ENCODE data around the gene BTK.

Gene BTK

GRCh38 chrX:101397779-101398178 lies 11.8 kb upstream of the BTK start:
- TF ChIP-seq POLR2AphosphoS5 (IDR thresholded peaks at IDR 0.05; ENCODE audit: low read depth, low read length) (no peak), SPI1 (IDR thresholded peaks at IDR 0.05; ENCODE audit: low read depth, low read length) (no peak), POU2F2 (IDR thresholded peaks at IDR 0.05; ENCODE audit: low read depth, low read length) (no peak), POLR2A (IDR thresholded peaks at IDR 0.05; ENCODE audit: low read depth, low read length) (no peak), TAF1 (IDR thresholded peaks at IDR 0.05; ENCODE audit: low read depth, low read length) (no peak), PAX5 (IDR thresholded peaks at IDR 0.05; ENCODE audit: insufficient read depth, low read length, severe bottlenecking) (no peak)
- DNase-seq (ENCODE audit: insufficient read length, low spot score) (no peak), FAIRE-seq (no peak)

- DNase-seq (ENCODE audit: insufficient read length, low spot score) (no peak), FAIRE-seq (peak; percentile 16)
- no peak for TF ChIP-seq SPI1 (IDR thresholded peaks at IDR 0.05; ENCODE audit: low read depth, low read length)
- TF ChIP-seq TAF1 (IDR thresholded peaks at IDR 0.05; ENCODE audit: low read depth, low read length) = no peak
- TF ChIP-seq POU2F2 (IDR thresholded peaks at IDR 0.05; ENCODE audit: low read depth, low read length) = no peak
- no peak for TF ChIP-seq POLR2A (IDR thresholded peaks at IDR 0.05; ENCODE audit: low read depth, low read length)
- TF ChIP-seq PAX5 (IDR thresholded peaks at IDR 0.05; ENCODE audit: insufficient read depth, low read length, severe bottlenecking) = no peak
- no peak for TF ChIP-seq POLR2AphosphoS5 (IDR thresholded peaks at IDR 0.05; ENCODE audit: low read depth, low read length)
Observed at GRCh38 chrX:101395789-101396188, 9.8 kb upstream of the BTK start.

DNA sequence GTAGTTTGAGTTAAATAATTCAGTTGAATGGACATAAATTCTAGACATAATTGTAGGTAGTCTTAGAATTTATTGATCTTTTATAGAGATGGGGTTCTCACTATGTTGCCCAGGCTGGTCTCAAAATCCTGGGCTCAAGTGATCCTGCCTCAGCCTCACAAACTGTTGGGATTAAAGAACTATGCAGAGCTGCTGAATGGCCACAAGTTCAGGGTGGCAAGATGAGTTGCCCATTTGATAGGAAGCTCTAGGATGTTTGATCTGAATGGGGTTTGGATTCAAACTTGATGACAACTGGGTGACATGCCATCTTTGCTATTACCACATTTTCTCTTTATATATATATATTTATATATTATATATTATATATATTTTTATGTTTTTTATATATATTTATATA lies 8.4 kb upstream of the BTK start:
- DNase-seq (ENCODE audit: insufficient read length, low spot score) (no peak), FAIRE-seq (no peak)
- TF ChIP-seq POLR2AphosphoS5 (IDR thresholded peaks at IDR 0.05; ENCODE audit: low read depth, low read length) (no peak), TAF1 (IDR thresholded peaks at IDR 0.05; ENCODE audit: low read depth, low read length) (no peak), POU2F2 (IDR thresholded peaks at IDR 0.05; ENCODE audit: low read depth, low read length) (no peak), POLR2A (IDR thresholded peaks at IDR 0.05; ENCODE audit: low read depth, low read length) (no peak), SPI1 (IDR thresholded peaks at IDR 0.05; ENCODE audit: low read depth, low read length) (no peak), PAX5 (IDR thresholded peaks at IDR 0.05; ENCODE audit: insufficient read depth, low read length, severe bottlenecking) (no peak)

DNA sequence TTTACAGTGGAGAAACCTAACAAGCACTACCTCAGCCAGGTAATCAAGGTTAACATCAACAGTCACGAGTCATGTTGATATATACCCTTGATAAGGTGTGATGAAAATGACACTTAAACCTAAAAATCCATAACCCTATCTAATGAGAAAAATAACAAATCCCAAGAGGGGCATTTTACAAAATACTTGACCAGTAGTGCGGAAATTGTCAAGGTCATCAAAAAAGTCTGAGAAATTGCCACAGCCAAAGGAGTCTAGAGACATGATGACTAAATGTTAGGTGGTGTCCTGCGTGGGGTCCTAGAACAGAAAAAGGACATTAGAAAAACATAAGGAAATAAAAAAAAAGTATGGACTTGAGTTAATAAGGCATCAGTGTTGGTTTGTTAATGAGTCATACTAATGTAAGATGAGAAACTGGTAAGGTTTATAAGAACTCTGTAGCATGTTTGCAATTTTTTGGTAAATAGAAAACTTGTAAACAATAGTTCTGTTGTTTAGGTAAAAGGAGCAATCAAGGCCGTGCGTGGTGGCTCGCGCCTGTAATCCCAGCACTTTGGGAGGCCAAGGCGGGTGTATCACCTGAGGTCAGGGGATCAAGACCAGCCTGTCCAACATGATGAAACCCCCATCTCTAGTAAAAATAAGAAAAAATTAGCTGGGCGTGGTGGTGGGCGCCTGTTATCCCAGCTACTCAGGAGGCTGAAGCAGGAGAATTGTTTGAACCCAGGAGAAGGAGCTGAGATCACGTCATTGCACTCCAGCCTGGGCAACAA lies 7.7 kb upstream of the BTK start:
- FAIRE-seq (no peak), DNase-seq (ENCODE audit: insufficient read length, low spot score) (no peak)
- no peak for TF ChIP-seq SPI1 (IDR thresholded peaks at IDR 0.05; ENCODE audit: low read depth, low read length)
- TF ChIP-seq POLR2A (IDR thresholded peaks at IDR 0.05; ENCODE audit: low read depth, low read length) = no peak
- no peak for TF ChIP-seq POLR2AphosphoS5 (IDR thresholded peaks at IDR 0.05; ENCODE audit: low read depth, low read length)
- no peak for TF ChIP-seq POU2F2 (IDR thresholded peaks at IDR 0.05; ENCODE audit: low read depth, low read length)
- TF ChIP-seq PAX5 (IDR thresholded peaks at IDR 0.05; ENCODE audit: insufficient read depth, low read length, severe bottlenecking) = no peak
- TF ChIP-seq TAF1 (IDR thresholded peaks at IDR 0.05; ENCODE audit: low read depth, low read length) = no peak

DNA sequence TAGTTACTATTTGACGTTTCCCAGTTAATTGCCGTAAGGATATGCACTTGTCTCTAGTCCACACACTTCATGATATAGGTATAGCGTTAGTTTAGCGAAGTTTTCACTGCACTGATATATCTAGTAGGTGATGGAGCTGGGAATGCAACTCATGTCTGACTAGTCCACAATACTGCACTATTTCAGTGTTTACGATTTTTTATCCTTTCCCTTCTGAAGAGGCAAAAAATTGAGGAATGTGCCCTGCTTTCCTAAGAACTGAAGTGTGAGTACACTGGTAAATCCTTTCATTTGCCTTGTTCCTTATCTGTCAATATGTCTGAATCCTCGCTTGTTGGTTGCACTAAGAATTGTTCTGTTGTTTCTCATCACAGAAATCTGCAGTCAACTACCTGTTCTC lies 5.8 kb upstream of the BTK start:
- FAIRE-seq (peak; percentile 76), DNase-seq (ENCODE audit: insufficient read length, low spot score) (no peak)
- TF ChIP-seq POLR2AphosphoS5 (IDR thresholded peaks at IDR 0.05; ENCODE audit: low read depth, low read length) = no peak
- TF ChIP-seq SPI1 (IDR thresholded peaks at IDR 0.05; ENCODE audit: low read depth, low read length) = no peak
- TF ChIP-seq PAX5 (IDR thresholded peaks at IDR 0.05; ENCODE audit: insufficient read depth, low read length, severe bottlenecking) = no peak
- TF ChIP-seq POU2F2 (IDR thresholded peaks at IDR 0.05; ENCODE audit: low read depth, low read length) = no peak
- no peak for TF ChIP-seq POLR2A (IDR thresholded peaks at IDR 0.05; ENCODE audit: low read depth, low read length)
- no peak for TF ChIP-seq TAF1 (IDR thresholded peaks at IDR 0.05; ENCODE audit: low read depth, low read length)

- FAIRE-seq = peak; percentile 85
Observed at GRCh38 chrX:101390664-101391525, 4.9 kb upstream of the BTK start, which contains the start of gene RPL36A. Gene RPL36A, plus strand, starts transcription at chrX:101391011. Its CDS starts 33 bp downstream, at chrX:101391044.

DNA sequence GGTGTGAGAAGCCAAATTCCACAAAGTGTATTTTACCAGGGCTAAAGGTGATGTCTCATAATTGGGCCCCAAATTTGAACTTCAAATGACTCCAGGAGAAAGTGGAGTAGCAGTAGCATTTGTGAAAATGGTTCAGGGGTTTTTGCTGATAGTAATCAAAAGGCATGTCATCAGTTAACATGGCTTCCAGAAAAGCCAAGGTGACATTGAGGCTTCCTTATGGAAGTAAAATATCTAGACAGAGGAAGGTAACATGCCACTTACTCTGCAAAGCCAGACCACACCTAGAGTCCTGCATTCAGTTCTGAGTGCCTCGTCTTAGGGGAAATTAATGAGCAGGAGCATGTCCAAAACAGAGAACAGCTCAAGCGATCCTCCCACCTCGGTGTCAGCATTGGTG lies 2.6 kb upstream of the BTK start:
- FAIRE-seq (no peak), DNase-seq (ENCODE audit: insufficient read length, low spot score) (no peak)
- TF ChIP-seq POLR2A (IDR thresholded peaks at IDR 0.05; ENCODE audit: low read depth, low read length) (no peak), PAX5 (IDR thresholded peaks at IDR 0.05; ENCODE audit: insufficient read depth, low read length, severe bottlenecking) (no peak), POLR2AphosphoS5 (IDR thresholded peaks at IDR 0.05; ENCODE audit: low read depth, low read length) (no peak), POU2F2 (IDR thresholded peaks at IDR 0.05; ENCODE audit: low read depth, low read length) (no peak), TAF1 (IDR thresholded peaks at IDR 0.05; ENCODE audit: low read depth, low read length) (no peak), SPI1 (IDR thresholded peaks at IDR 0.05; ENCODE audit: low read depth, low read length) (no peak)

More at GRCh38 chrX:101390664-101391525, 4.9 kb upstream of the BTK start, which contains the start of gene RPL36A:
- peak; percentile 35 for DNase-seq (ENCODE audit: insufficient read length, low spot score)
- TF ChIP-seq POLR2A (IDR thresholded peaks at IDR 0.05; ENCODE audit: low read depth, low read length) (peak; percentile 98), TAF1 (IDR thresholded peaks at IDR 0.05; ENCODE audit: low read depth, low read length) (peak; percentile 99), SPI1 (IDR thresholded peaks at IDR 0.05; ENCODE audit: low read depth, low read length) (peak; percentile 91), PAX5 (IDR thresholded peaks at IDR 0.05; ENCODE audit: insufficient read depth, low read length, severe bottlenecking) (no peak), POU2F2 (IDR thresholded peaks at IDR 0.05; ENCODE audit: low read depth, low read length) (peak; percentile 85), POLR2AphosphoS5 (IDR thresholded peaks at IDR 0.05; ENCODE audit: low read depth, low read length) (peak; percentile 98)

- TF ChIP-seq TAF1 (IDR thresholded peaks at IDR 0.05; ENCODE audit: low read depth, low read length) (no peak), POU2F2 (IDR thresholded peaks at IDR 0.05; ENCODE audit: low read depth, low read length) (no peak), PAX5 (IDR thresholded peaks at IDR 0.05; ENCODE audit: insufficient read depth, low read length, severe bottlenecking) (no peak), SPI1 (IDR thresholded peaks at IDR 0.05; ENCODE audit: low read depth, low read length) (no peak), POLR2A (IDR thresholded peaks at IDR 0.05; ENCODE audit: low read depth, low read length) (no peak), POLR2AphosphoS5 (IDR thresholded peaks at IDR 0.05; ENCODE audit: low read depth, low read length) (no peak)
- DNase-seq (ENCODE audit: insufficient read length, low spot score) = no peak
- FAIRE-seq = no peak
Observed at GRCh38 chrX:101386542-101386885, 523 bp upstream of the BTK start.
